Mesothelial cell of epicardium (in vitro differentiated cells): ENCODE results near the gene C20orf141. TPM values are rescaled to one million over a fixed set of nuclear protein-coding genes. Genes with fewer than 3 reads are reported as not detected.

Source experiments
- DNase-seq, 2 experiments: peaks; one replicate each; pipeline ENCODE4 v3.0.0; 2021; ENCODE audit warnings: low spot score in 2 of 2; ENCODE audit not compliant: unreplicated experiment in 2 of 2
- H3K27ac Mint-ChIP-seq: 2 replicates; pipeline ENCODE4 v1.8.0; 2021; ENCODE audit warnings: mixed read lengths
- H3K27me3 Mint-ChIP-seq: 2 replicates; pipeline ENCODE4 v1.8.0; 2021; ENCODE audit warnings: low read depth, mixed read lengths
- H3K36me3 Mint-ChIP-seq: 2 replicates; pipeline ENCODE4 v1.8.0; 2021; ENCODE audit warnings: mixed read lengths
- H3K4me1 Mint-ChIP-seq: 2 replicates; pipeline ENCODE4 v1.8.0; 2021; ENCODE audit warnings: mixed read lengths
- H3K4me3 Mint-ChIP-seq: 2 replicates; pipeline ENCODE4 v1.8.0; 2021; ENCODE audit warnings: mild to moderate bottlenecking, moderate library complexity, mixed read lengths
- H3K9me3 Mint-ChIP-seq: 2 replicates; pipeline ENCODE4 v1.8.0; 2021; ENCODE audit warnings: mixed read lengths
- total RNA-seq: library from RNA; stranded (reverse); gene quantifications from 3 replicates; pipeline ENCODE4 v1.2.1, GENCODE V29; 2021
- TF ChIP-seq, protein P1 (sequence below): fragments of 200-600 bp; sonication (generic); IDR thresholded peaks from one replicate; pipeline ENCODE4 v1.5.0; 2021; ENCODE audit warnings: antibody characterized with exemption; ENCODE audit not compliant: unreplicated experiment

The C20orf141 gene
- total RNA-seq, 1 donor from 2014 or later = not detected

DNA sequence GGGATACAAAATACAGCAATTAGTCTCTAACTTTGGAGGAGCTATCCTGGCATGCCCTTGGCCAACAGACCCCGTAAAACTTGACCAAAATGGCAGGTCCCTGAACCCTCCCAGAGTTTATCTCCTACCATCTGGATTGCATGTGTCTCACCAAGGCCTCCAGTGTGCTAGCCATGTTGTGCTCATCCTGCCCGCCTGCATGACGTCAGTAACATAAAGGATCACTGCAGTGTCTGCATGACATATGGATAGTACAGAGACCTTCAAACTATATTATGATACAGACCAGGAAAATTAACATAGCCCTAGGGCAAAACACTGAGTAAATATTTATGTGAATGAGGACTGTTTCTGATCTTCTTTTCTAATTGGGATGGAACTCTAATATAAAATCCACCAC lies 39.6 kb upstream of the C20orf141 start:
- TF ChIP-seq, protein P1, sequence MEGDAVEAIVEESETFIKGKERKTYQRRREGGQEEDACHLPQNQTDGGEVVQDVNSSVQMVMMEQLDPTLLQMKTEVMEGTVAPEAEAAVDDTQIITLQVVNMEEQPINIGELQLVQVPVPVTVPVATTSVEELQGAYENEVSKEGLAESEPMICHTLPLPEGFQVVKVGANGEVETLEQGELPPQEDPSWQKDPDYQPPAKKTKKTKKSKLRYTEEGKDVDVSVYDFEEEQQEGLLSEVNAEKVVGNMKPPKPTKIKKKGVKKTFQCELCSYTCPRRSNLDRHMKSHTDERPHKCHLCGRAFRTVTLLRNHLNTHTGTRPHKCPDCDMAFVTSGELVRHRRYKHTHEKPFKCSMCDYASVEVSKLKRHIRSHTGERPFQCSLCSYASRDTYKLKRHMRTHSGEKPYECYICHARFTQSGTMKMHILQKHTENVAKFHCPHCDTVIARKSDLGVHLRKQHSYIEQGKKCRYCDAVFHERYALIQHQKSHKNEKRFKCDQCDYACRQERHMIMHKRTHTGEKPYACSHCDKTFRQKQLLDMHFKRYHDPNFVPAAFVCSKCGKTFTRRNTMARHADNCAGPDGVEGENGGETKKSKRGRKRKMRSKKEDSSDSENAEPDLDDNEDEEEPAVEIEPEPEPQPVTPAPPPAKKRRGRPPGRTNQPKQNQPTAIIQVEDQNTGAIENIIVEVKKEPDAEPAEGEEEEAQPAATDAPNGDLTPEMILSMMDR = no peak
- peaks cover 8% of the 10 kb centered on the region for H3K9me3 Mint-ChIP-seq
- H3K27me3 Mint-ChIP-seq = peaks cover 23% of the 10 kb centered on the region
- no peaks in the 10 kb centered on the region for H3K36me3 Mint-ChIP-seq
- H3K4me3 Mint-ChIP-seq = no peak overlapping the region
- no peak overlapping the region for H3K27ac Mint-ChIP-seq
- DNase-seq = no peak
- no peaks in the 10 kb centered on the region for H3K4me1 Mint-ChIP-seq

GRCh38 chr20:2778602-2779321 lies 36.0 kb upstream of the C20orf141 start:
- no peak overlapping the region for H3K4me3 Mint-ChIP-seq
- H3K4me1 Mint-ChIP-seq = no peaks in the 10 kb centered on the region
- no peaks in the 10 kb centered on the region for H3K36me3 Mint-ChIP-seq
- peaks cover 8% of the 10 kb centered on the region for H3K9me3 Mint-ChIP-seq
- no peak overlapping the region for H3K27ac Mint-ChIP-seq
- TF ChIP-seq, protein P1 = no peak
- DNase-seq = no peak
- peaks cover 45% of the 10 kb centered on the region for H3K27me3 Mint-ChIP-seq

- H3K36me3 Mint-ChIP-seq = no peaks in the 10 kb centered on the region
Observed at GRCh38 chr20:2780948-2781347, 33.8 kb upstream of the C20orf141 start.

DNA sequence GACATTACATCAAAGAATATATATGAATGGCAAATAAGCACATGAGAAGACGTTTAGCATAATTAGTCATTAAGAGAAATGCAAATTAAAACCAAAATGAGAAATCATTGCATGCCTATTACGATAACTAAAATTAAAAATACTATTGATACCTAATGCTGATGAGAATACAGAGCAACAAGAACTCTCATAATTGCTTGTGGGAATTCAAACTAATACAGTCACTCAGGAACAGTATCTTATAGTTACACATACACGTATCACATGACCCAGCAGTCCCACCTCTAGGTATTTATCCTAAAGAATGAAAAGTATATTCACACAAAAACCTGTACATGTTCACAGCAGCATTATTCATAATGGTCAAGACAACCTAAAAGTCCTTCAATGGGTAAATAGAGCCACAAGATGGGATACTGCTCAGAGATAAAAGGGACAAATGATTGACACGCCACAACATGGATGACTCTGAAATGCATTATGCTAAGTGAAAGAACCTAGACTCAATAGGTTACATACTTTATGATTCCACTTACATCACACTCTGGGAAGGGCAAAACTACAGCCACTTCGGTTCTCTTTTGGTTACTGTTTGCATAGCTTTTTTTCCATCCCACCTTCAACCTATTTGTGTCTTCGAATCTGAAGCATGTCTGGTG lies 30.8 kb upstream of the C20orf141 start:
- H3K27me3 Mint-ChIP-seq = peaks cover 64% of the 10 kb centered on the region
- TF ChIP-seq, protein P1 = no peak
- no peak overlapping the region for H3K4me3 Mint-ChIP-seq
- peaks cover 4% of the 10 kb centered on the region for H3K9me3 Mint-ChIP-seq
- no peak overlapping the region for H3K27ac Mint-ChIP-seq
- H3K4me1 Mint-ChIP-seq = no peaks in the 10 kb centered on the region
- H3K36me3 Mint-ChIP-seq = no peaks in the 10 kb centered on the region
- no peak for DNase-seq

More at GRCh38 chr20:2780948-2781347, 33.8 kb upstream of the C20orf141 start:
- no peak overlapping the region for H3K27ac Mint-ChIP-seq
- no peak overlapping the region for H3K4me3 Mint-ChIP-seq
- H3K4me1 Mint-ChIP-seq = no peaks in the 10 kb centered on the region
- peaks cover 60% of the 10 kb centered on the region for H3K27me3 Mint-ChIP-seq
- TF ChIP-seq, protein P1 = no peak
- peaks cover 4% of the 10 kb centered on the region for H3K9me3 Mint-ChIP-seq
- no peak for DNase-seq

DNA sequence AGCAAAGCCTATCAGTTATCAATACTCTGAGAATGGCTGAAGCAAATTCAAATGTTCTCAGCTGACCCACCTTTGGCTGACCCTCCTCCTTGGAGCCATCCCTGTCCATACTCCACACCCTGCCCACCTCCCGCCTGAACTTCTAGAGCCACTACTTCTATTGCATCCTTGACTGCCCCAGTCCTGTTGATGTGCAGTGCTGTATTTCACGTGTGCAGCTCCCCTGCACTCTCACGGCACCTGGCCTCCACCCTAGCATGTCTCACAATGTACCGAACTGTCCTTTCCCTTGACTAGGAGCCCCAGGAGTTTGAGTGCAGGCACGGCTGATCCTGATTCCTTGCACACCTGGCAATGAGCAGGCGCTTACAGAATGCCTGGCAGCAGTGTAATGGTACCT lies 21.3 kb upstream of the C20orf141 start:
- H3K4me1 Mint-ChIP-seq = no peaks in the 10 kb centered on the region
- peaks cover 15% of the 10 kb centered on the region for H3K36me3 Mint-ChIP-seq
- no peak overlapping the region for H3K4me3 Mint-ChIP-seq

More for the DNA sequence above, 21.3 kb upstream of the C20orf141 start:
- Mint-ChIP-seq H3K27me3 (peaks cover 21% of the 10 kb centered on the region), H3K27ac (no peak overlapping the region), H3K9me3 (peaks cover 4% of the 10 kb centered on the region)
- DNase-seq = no peak
- TF ChIP-seq, protein P1 = no peak
